GM19463 (cell line): ENCODE results near the gene TOP3B.

Experiments
- ATAC-seq: cut with Tn5 transposase; IDR thresholded peaks from one replicate; pipeline ENCODE4 v1.9.1; 2021; ENCODE audit warnings: mild to moderate bottlenecking, moderate library complexity; ENCODE audit not compliant: unreplicated experiment

The TOP3B gene

GRCh38 chr22:21982338-21982965, at the start of gene TOP3B:
Gene TOP3B, minus strand, starts transcription at chr22:21982787. Its CDS starts 7,078 bp downstream, at chr22:21975709.
- peak; percentile 57 for ATAC-seq

DNA sequence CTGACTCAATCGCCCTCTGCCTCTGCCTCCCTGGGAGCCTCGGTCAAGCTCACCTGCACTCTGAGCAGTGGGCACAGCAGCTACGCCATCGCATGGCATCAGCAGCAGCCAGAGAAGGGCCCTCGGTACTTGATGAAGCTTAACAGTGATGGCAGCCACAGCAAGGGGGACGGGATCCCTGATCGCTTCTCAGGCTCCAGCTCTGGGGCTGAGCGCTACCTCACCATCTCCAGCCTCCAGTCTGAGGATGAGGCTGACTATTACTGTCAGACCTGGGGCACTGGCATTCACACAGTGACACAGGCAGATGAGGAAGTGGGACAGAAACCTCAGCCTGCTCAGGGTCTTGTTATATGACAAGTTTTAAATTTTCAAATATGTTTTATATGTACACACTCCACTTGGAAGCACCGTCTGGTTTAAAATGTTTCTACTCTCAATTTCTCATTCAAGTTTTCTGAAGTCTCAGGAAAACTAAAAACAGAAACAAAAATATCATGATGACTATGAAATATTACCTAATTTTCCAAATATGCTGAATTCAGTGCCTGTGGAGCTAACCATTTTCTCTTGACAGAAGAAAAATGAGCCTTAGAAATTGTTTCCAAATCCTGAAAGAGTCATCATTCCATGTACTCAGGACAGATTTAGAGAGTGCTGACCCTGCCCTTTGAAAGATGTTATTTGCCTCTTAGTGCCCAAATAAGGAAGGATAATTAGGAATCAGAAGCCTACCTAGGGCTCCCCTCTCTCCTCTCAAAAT, 48.8 kb upstream of the TOP3B start:
- ATAC-seq: no peak

DNA sequence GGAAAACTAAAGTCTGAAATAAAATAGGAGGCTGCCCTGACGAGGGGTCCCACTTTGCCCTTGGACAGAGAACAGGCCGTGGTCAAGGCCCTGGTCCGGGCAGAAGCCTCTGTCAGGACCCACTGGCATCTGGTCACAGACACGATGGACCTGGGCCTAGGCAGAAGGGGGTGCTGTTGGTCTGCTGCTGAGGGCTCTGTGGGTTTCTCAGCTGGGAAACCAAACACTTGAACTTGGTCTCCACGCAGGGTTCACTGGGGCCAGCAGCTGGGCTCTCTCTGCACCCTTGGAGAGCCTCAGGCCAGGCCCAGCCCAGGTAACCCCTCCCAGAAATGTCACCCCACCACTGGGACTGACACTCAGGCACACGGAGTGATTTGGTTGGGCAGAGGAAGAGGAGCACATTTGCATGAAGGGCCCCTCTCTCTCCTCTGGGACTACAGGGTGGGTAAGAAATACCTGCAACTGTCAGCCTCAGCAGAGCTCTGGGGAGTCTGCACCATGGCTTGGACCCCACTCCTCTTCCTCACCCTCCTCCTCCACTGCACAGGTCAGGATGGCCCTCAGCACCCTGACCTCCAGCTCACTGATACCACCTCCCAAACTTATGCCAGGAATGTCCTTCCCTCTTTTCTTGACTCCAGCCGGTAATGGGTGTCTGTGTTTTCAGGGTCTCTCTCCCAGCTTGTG, 48.1 kb upstream of the TOP3B start:
- ATAC-seq: no peak

- no peak for ATAC-seq
Measured at GRCh38 chr22:22027955-22028354, 45.4 kb upstream of the TOP3B start.

DNA sequence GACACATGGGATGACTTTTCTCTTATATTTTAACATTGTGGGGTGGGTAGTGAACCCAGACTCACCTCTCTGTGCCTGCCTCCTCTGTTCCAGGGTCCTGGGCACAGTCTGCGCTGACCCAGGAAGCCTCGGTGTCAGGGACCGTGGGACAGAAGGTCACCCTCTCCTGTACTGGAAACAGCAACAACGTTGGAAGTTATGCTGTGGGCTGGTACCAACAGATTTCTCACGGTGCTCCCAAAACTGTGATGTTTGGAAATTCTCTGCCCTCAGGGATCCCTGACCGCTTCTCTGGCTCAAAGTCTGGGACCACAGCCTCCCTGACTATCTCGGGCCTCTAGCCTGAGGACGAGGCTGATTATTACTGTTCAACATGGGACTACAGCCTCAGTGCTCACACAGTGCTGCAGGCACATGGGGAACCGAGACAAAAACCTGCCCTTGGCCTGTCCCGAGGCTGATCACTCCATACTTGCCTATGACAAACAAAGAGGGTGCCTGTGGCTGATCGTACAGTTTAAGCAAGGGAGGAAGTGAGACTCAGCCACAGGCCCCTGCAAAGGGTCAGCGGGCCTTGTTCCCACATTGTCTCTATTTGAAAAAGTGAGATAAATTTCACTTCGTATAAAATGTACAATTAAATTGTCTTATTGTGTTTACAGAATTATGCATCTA, 43.7 kb upstream of the TOP3B start:
- peak; percentile 61 for ATAC-seq

DNA sequence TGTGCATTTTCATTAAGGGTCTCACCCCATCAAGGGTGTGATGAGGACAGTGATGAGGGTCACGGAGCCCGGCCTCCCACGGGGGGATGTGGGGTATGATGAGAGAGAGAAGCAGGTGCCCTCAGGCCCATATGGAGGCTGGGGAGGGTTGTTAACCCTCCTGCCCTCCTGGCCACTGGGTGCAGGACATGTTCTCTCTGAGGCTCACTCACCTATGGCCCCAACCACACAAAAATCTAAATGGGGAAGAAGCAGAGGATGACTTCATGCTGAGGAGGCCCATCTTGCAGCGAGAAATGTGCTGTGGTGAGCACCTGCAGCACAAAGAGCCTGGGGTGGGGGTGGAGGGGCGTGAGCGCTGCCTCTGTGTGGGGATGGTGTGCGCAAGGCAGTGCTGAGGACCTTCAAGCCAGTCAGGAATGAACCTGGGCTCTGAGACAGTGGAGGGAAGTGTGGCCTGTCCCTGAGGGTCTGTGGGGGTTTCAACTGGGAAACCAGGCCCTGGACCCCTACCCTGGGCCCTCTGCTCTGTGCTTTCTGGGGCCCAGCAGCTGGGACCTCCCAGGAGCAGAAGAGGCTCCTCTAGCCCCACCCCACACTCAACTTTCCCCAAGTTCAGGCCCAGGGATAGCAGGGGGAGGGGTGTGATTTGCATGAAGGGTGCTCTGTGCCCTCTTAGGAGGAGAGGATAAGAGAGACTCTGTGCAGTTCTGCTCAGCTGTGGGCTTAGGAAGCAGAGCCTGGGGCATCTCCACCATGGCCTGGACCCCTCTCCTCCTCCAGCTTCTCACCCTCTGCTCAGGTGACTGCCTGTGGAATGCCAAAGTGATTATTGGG, 43.0 kb upstream of the TOP3B start:
- ATAC-seq: no peak

GRCh38 chr22:22024440-22024839, 41.9 kb upstream of the TOP3B start:
- ATAC-seq: no peak

GRCh38 chr22:22023581-22024137, 41.1 kb upstream of the TOP3B start:
- ATAC-seq: no peak

- no peak for ATAC-seq
Measured at GRCh38 chr22:22022947-22023534, 40.5 kb upstream of the TOP3B start.

DNA sequence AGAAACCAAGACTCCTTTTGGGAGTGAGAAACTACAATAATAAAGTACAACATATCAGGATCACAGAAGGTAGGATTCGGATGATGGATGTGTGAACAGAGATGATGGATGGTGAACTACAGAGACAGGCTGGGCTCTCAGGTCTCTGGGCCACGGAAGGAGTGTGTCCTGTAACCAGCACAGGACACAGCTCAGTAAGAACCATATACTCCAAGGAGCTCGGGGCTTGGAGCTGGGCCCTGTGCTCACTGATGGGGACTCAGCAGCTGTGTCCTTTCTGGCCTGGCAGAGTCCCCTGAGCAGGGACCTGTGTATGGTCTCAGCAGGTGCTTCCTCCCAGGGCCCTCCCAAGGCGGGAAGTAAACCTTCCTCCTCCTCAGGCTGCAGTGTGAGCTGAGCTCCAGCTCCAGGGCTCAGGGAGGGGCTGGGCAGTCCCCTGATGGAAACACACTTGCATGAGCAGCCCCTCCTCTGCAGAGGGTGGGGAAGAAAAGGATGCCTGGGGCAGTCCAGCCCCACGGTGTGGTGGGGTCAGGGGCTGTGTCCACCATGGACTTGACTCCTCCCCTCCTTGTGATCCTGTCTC, 39.8 kb upstream of the TOP3B start:
- no peak for ATAC-seq

- ATAC-seq: no peak
Measured at GRCh38 chr22:22021162-22021750, 38.7 kb upstream of the TOP3B start.

- no peak for ATAC-seq
Measured at GRCh38 chr22:22020425-22020852, 37.9 kb upstream of the TOP3B start.

GRCh38 chr22:22019659-22020424, 37.3 kb upstream of the TOP3B start:
- ATAC-seq: no peak

DNA sequence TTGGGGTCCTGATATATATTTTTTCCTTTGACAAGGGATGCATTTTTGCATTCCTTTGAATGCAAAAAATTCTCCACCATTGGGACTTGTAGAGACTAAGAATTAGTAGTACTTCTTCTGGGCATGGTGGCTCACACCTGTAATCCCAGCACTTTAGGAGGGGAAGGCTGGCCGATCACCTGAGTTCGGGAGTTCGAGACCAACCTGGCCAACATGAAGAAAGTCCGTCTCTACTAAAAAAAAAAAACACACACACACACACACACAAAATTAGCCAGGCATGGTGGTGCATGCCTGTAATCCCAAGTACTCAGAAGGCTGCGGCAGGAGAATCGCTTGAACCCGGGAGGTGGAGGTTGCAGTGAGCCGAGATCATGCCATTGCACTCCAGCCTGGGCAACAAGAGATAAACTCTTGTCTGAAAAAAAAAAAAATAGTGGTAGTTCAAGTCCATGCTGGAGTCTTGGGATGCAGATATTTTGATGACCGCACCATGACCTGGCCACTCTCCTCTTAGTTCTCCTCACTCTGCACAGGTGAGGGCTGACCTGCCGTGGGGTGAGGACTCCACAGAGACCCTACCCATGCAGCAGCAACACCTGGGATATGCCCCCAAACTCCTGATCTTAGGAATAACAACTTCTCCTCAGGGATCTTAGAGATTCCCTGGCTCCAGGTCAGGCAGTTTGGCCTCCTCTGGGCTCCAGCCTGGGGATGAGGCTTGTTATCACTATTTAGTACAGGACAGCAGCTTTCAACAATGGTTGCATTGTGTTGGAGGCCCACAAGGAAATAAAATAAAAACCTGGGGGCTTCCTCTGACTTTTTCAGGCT, 36.5 kb upstream of the TOP3B start:
- no peak for ATAC-seq

DNA sequence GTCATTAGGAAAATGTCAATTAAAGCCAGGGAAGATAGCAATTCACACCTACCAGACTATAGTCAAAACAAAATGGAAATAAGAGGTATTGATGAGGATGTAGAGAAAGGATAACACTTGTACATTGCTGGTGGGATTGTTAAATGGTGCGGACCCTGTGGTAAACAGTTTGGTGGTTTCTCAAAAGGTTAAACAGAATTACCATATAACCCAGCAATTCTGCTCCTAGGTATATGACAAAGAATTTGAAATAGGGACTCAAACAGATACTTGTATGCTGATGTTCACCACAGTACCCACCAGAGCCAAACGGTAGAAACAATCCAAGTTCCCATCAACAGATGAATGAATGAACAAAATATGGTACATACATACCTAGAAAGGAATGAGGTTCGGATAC, 33.0 kb upstream of the TOP3B start:
- no peak for ATAC-seq

- no peak for ATAC-seq
Measured at GRCh38 chr22:22014285-22014659, 31.7 kb upstream of the TOP3B start.

- no peak for ATAC-seq
Measured at GRCh38 chr22:22013559-22014284, 31.1 kb upstream of the TOP3B start.
